Panc1 (cell line): ENCODE results near the gene MSANTD7.

Experiments used
- POLR2AphosphoS5 ChIP-seq: IDR thresholded peaks from 2 replicates; pipeline ENCODE4 v1.6.1; 2012; ENCODE audit warnings: mild to moderate bottlenecking, low read depth, low read length, moderate library complexity
- SIN3A ChIP-seq: IDR thresholded peaks from 2 replicates; pipeline ENCODE4 v1.6.1; 2012; ENCODE audit warnings: low read depth, mild to moderate bottlenecking, low read length, moderate library complexity, borderline replicate concordance; ENCODE audit not compliant: insufficient read depth
- TCF7L2 ChIP-seq: IDR thresholded peaks from 2 replicates; pipeline ENCODE4 v1.6.1; 2011; ENCODE audit warnings: mild to moderate bottlenecking, low read depth, low read length, inconsistent platforms
- TF ChIP-seq, protein P1 (sequence below): fragments of 450-650 bp; IDR thresholded peaks from 2 replicates; pipeline ENCODE4 v1.5.1; 2017; ENCODE audit warnings: mild to moderate bottlenecking
- TF ChIP-seq, protein P2 (sequence below), 2 experiments: IDR thresholded peaks; 2 replicates each; pipeline ENCODE4 v1.6.1; 2011 to 2012; ENCODE audit warnings: low read depth in 2 of 2, control low read depth in 1 of 2, low read length in 1 of 2, mild to moderate bottlenecking in 1 of 2, moderate library complexity in 1 of 2; ENCODE audit not compliant: insufficient read depth in 1 of 2

DNA sequence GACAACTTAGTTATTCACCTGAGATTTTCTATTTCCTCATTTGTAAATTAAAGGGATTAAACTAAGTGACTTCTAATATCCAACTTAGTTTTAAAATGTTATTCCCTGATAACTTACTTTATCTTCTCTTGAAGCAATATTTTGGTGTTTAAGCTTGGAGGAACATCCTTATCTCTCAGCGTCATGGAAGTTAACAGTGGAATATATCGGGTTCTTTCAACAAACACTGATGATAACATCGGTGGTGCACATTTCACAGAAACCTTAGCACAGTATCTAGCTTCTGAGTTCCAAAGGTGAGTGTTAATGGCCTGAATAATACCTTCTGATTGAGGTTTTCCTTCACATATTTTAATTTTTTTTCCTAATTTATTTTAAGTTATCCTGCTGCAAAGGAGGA is 14.1 kb downstream of the MSANTD7 start:
- TF ChIP-seq, protein P1, sequence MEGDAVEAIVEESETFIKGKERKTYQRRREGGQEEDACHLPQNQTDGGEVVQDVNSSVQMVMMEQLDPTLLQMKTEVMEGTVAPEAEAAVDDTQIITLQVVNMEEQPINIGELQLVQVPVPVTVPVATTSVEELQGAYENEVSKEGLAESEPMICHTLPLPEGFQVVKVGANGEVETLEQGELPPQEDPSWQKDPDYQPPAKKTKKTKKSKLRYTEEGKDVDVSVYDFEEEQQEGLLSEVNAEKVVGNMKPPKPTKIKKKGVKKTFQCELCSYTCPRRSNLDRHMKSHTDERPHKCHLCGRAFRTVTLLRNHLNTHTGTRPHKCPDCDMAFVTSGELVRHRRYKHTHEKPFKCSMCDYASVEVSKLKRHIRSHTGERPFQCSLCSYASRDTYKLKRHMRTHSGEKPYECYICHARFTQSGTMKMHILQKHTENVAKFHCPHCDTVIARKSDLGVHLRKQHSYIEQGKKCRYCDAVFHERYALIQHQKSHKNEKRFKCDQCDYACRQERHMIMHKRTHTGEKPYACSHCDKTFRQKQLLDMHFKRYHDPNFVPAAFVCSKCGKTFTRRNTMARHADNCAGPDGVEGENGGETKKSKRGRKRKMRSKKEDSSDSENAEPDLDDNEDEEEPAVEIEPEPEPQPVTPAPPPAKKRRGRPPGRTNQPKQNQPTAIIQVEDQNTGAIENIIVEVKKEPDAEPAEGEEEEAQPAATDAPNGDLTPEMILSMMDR = no peak
- TF ChIP-seq SIN3A (no peak), POLR2AphosphoS5 (no peak), TCF7L2 (no peak)
- TF ChIP-seq, protein P2, sequence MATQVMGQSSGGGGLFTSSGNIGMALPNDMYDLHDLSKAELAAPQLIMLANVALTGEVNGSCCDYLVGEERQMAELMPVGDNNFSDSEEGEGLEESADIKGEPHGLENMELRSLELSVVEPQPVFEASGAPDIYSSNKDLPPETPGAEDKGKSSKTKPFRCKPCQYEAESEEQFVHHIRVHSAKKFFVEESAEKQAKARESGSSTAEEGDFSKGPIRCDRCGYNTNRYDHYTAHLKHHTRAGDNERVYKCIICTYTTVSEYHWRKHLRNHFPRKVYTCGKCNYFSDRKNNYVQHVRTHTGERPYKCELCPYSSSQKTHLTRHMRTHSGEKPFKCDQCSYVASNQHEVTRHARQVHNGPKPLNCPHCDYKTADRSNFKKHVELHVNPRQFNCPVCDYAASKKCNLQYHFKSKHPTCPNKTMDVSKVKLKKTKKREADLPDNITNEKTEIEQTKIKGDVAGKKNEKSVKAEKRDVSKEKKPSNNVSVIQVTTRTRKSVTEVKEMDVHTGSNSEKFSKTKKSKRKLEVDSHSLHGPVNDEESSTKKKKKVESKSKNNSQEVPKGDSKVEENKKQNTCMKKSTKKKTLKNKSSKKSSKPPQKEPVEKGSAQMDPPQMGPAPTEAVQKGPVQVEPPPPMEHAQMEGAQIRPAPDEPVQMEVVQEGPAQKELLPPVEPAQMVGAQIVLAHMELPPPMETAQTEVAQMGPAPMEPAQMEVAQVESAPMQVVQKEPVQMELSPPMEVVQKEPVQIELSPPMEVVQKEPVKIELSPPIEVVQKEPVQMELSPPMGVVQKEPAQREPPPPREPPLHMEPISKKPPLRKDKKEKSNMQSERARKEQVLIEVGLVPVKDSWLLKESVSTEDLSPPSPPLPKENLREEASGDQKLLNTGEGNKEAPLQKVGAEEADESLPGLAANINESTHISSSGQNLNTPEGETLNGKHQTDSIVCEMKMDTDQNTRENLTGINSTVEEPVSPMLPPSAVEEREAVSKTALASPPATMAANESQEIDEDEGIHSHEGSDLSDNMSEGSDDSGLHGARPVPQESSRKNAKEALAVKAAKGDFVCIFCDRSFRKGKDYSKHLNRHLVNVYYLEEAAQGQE (IDR thresholded peaks at IDR 0.05; ENCODE audit: insufficient read depth in 1 of 2, low read depth in 2 of 2, low read length in 1 of 2) = no peak
